ENCODE measurements around the gene EIF2A.
"Not testable (repeated sequence)": the region's sequence is repeated elsewhere in the genome, so short reads cannot be mapped to it uniquely, and the experiment has no call there.

The EIF2A gene

DNA sequence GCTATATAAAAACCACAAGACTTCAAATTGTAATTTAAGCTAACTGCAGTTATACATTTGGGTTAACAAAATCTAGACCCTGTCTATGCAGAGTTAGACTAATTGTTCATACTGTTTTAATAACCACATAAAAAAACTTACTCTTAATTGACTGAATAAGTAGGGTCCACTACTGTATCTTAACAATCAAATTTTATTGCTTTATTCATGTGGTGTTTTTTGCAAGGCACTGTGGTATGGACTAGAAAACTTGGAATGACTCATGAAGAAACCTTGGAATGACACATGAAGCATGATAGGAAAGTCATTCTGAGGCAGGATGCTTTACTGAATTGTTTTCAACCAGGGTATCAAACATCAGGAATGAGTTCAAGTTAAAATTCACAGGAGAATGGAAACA lies 2.5 kb upstream of the EIF2A start:
- DNase-seq, result no peak

DNA sequence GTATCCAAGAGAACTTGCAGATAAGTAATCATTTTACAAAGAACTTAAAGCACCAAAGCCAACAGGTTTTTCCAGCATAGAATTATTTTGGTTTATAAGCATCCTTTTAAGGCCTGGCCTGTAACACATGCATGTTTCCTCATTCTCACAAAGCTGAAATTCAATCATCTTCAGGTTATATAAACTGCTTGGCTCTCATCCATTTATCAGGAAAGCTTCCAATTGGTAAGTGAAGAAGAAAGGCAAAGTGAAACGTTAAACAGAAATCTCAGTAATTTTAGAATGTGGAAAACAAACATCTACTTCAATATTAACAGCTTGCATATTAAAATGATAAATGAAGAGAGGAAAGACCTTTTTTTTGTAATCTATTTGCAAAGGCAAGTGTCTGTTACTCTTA lies 1.9 kb upstream of the EIF2A start:
- no peak for DNase-seq

DNA sequence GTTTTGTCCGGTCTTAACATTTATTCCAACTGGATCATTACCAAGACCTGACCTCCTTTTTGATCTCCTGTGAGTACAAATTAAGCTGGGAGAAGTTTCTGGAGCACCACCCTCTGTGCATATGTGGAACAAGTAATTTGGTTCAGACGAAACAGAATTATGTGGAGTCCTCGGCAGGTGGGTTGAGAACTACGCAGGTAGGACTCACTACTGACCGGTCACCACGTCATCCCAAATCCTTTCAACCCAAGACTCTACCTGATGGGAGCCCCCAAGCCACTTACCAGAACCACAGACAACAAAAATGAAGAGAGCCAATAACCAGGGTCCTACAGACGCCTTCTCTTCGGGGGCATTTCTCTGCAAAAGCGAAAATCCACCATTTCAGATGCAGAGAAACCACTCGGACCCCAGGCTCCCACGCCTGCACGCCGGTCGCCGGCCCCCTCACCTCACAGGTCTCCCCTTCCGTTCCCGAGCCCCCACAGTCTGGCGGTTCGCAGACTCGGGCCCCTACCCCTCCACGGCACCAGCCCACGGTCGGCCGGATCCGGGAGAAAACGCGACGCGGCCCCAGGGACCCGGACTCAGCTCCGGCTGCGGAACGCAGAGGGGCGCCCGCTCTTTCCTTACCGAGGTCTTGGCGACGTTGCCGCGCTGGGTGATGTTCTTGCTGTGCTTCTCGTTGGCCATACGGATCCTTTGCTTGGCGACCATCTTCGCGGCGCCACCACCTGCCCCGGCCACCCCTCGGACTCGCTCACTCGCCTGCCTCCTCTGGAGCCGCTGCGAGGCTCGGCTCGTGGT lies 965 bp upstream of the EIF2A start:
- DNase-seq, result peak; percentile 46

GRCh38 chr3:150547045-150547741 lies 606 bp downstream of the EIF2A start:
- DNase-seq, result no peak

GRCh38 chr3:150555859-150556436 lies 9.4 kb downstream of the EIF2A start:
- DNase-seq, result no peak

DNA sequence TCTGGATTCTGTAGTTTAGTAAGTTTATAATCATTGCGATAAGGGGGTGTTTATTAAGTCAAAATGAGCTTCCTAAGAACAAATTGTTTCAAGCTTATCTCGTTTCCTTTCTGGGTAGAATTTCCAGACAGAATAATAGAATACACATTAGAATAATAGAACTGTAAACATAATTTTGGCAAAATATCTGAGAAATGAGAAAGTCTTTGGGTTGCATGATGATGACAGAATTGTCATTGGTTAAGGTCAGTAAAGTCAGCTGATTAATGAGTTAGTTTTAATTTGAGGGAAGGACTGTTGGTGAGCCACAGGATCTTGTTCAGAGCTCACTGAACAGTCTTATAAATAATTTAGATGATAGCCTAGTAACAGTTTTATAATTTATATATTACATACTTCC lies 10.2 kb downstream of the EIF2A start:
- no peak for DNase-seq

DNA sequence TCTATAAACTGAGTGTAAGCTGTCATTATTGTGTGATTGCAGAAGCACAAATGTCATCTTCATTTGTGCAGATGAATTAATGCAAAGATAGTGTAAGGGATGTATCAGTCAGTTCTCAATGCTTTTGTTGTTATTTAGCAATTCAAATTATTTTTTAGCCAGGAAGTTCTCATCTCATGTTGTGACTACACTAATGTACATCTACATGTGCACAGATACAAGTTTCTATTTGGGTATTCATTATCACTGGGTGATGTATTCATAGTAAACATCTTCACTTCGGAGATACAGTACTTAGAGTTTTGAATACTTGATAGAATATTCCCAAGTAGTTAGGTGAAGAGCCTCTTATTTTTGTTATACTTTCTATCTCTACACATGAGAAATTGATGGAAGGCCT lies 11.1 kb downstream of the EIF2A start:
- DNase-seq, result no peak

DNA sequence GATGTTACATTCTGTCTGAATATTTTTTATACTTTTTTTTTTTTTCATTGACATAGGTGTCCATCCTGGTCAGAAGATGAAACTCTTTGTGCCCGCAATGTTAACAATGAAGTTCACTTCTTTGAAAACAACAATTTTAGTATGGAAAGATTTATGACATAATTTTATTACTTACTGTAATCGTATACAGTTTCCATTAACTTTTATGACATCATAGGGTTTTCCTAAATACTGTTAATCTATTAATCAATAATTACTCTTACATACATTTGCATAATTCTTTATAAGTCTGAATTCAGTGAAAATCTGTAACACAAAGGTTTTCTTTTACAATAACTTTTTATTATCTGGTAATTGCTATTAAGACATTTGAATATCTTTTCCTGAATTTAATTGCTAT lies 17.7 kb downstream of the EIF2A start:
- DNase-seq, result no peak

GRCh38 chr3:150567328-150567727 lies 20.7 kb downstream of the EIF2A start:
- DNase-seq, result no peak

- DNase-seq, result no peak
Measured at GRCh38 chr3:150577855-150578254, 31.3 kb downstream of the EIF2A start.

GRCh38 chr3:150581174-150581573 lies 34.6 kb downstream of the EIF2A start:
- no peak for DNase-seq

DNA sequence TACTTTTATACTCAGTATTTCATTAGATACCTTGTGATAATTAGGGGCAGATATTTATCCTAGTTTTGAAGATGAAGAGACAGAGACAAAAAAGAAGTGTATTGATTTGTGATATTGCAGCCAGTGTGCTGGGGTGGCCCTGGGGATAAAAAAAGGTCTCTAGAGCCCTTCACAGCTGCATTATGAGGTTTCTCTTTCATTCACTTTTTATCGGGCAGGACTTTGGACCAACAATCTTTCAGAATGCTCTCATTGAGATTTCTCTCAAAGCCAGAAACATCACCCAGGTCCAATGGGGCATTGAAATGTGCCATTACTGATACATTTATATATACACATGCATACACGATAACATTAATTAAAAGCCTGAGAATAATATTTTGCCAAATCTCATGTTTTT lies 36.0 kb downstream of the EIF2A start:
- DNase-seq, result no peak

DNA sequence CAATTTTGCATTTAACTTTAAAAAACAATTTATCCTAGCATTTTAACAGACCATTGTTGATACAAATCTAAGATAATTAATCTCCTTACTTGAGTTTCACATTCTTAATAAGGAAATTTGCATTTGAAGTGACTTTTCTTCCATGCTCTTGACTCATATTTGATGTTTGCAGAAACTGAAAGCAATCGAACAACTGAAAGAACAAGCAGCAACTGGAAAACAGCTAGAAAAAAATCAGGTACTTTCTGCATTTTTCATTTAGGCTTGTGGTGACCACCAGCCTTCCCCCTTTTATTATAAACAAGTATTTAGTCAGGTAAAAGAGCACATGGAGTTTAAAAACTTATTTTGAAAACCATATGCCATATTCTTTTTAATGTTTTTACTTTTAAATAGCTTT lies 36.4 kb downstream of the EIF2A start:
- DNase-seq, result no peak

GRCh38 chr3:150588027-150588830 lies 41.6 kb downstream of the EIF2A start:
- DNase-seq, result no peak

- DNase-seq, result no peak
Measured at GRCh38 chr3:150589759-150590158, 43.2 kb downstream of the EIF2A start.

GRCh38 chr3:150594150-150594549 lies 47.6 kb downstream of the EIF2A start:
- DNase-seq, result no peak

- DNase-seq, result no peak
Measured at GRCh38 chr3:150597646-150598045, 51.1 kb downstream of the EIF2A start.

- no peak for DNase-seq
Measured at GRCh38 chr3:150599611-150600297, 53.2 kb downstream of the EIF2A start.

- DNase-seq, result not testable (repeated sequence)
Measured at GRCh38 chr3:150600647-150601530, 54.3 kb downstream of the EIF2A start.

DNA sequence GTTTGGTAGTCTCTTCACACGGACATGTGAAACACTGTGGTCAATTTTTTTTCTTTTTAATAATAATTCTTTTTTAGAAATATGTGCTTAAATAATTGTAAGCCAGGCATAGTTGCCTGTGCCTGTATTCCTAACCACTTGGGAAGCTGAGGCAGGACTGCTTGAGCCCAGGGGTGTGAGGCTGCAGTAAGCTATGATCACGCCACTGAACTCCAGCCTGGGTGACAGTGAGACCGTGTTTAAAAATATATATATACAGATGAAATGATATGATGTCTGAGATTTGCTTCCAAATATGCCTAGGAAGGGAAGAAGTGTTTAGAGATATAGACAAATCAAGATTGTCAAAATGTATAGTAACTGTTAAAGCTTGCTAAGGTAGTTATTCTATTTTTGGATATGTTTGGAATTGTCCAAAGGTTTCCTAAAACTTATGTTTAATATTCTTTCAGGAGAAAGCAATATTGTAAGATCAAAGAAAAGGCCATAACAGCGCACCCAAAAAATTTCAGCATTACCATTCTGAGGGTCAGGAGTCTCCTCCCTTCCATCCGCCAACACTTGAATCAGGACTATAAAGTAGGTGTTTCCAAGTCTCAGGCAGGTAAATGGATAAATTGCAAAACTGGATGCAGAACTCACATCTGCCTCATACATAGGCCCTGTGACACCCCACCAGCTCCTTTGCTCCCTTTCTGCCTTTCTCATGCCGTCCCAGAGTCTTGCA lies 56.0 kb downstream of the EIF2A start:
- DNase-seq, result no peak
